Neural cell (in vitro differentiated cells): ENCODE data around the gene RPS15. TPM values are rescaled to one million over a fixed set of nuclear protein-coding genes. Genes with fewer than 3 reads are reported as not detected.

Experiments
- H2AFZ ChIP-seq: fragments of 200-600, 300-800 bp; sonication (generic), shearing (Covaris generic); 2 replicates; pipeline ENCODE4 v1.6.0; 2014; ENCODE audit warnings: low read depth, mild to moderate bottlenecking, antibody characterized with exemption, low read length, moderate library complexity
- H3F3A ChIP-seq: fragments of 200-600 bp; shearing (Covaris generic); 2 replicates; pipeline ENCODE4 v1.6.1; 2016; ENCODE audit warnings: mild to moderate bottlenecking, moderate library complexity, mixed read lengths, antibody characterized with exemption, low read length; ENCODE audit not compliant: insufficient read depth, poor library complexity, severe bottlenecking
- H3K27ac ChIP-seq: fragments of 200-600, 300-800 bp; sonication (generic), shearing (Covaris generic); 2 replicates; pipeline ENCODE4 v1.5.1; 2014; ENCODE audit warnings: mild to moderate bottlenecking, low read length, moderate library complexity
- H3K27me3 ChIP-seq: fragments of 300-800, 200-600 bp; sonication (generic), shearing (Covaris generic); 2 replicates; pipeline ENCODE4 v1.6.0; 2014; ENCODE audit warnings: mild to moderate bottlenecking, low read depth, low read length, moderate library complexity; ENCODE audit not compliant: insufficient read depth
- H3K36me3 ChIP-seq: fragments of 300-800, 200-600 bp; sonication (generic), shearing (Covaris generic); 2 replicates; pipeline ENCODE4 v1.5.1; 2014; ENCODE audit warnings: mild to moderate bottlenecking, antibody characterized with exemption, low read length, moderate library complexity; ENCODE audit not compliant: insufficient read depth
- H3K4me2 ChIP-seq: fragments of 300-800, 200-600 bp; sonication (generic), shearing (Covaris generic); 2 replicates; pipeline ENCODE4 v1.6.0; 2014; ENCODE audit warnings: mild to moderate bottlenecking, low read length
- H3K4me3 ChIP-seq: fragments of 300-800, 200-600 bp; sonication (generic), shearing (Covaris generic); 2 replicates; pipeline ENCODE4 v1.5.1; 2014; ENCODE audit warnings: mild to moderate bottlenecking, low read length, moderate library complexity
- H3K79me2 ChIP-seq: fragments of 200-600 bp; shearing (Covaris generic); replicated peaks from 2 replicates; pipeline ENCODE4 v1.6.0; 2014; ENCODE audit warnings: mild to moderate bottlenecking, low read length, moderate library complexity; ENCODE audit not compliant: insufficient read depth
- H3K9ac ChIP-seq: fragments of 300-800, 200-600 bp; sonication (generic), shearing (Covaris generic); 2 replicates; pipeline ENCODE4 v1.6.1; 2016; ENCODE audit warnings: mild to moderate bottlenecking, low read length, mixed read lengths
- H3K9me2 ChIP-seq: fragments of 200-600 bp; shearing (Covaris generic); 2 replicates; pipeline ENCODE4 v1.6.1; 2016; ENCODE audit warnings: mild to moderate bottlenecking, low read length, mixed read lengths; ENCODE audit not compliant: insufficient read depth
- H3K9me3 ChIP-seq: fragments of 200-600, 300-800 bp; sonication (generic), shearing (Covaris generic); 2 replicates; pipeline ENCODE4 v1.6.1; 2016; ENCODE audit warnings: mild to moderate bottlenecking, mixed run types, low read length, moderate library complexity, mixed read lengths
- H4K20me1 ChIP-seq: fragments of 200-600 bp; shearing (Covaris generic); 2 replicates; pipeline ENCODE4 v1.6.1; 2016; ENCODE audit warnings: mild to moderate bottlenecking, mixed run types; ENCODE audit not compliant: insufficient read depth
- EP300 ChIP-seq: fragments of 450-650 bp; conservative IDR thresholded peaks from 2 replicates; pipeline ENCODE4 v1.6.1; 2014; ENCODE audit warnings: antibody characterized with exemption, mild to moderate bottlenecking, moderate library complexity; ENCODE audit not compliant: poor library complexity, severe bottlenecking
- EZH2 ChIP-seq: fragments of 200-600, 300-800 bp; shearing (Covaris generic), sonication (generic); IDR thresholded peaks from 2 replicates; pipeline ENCODE4 v1.6.1; 2014; ENCODE audit warnings: antibody characterized with exemption, low read length, borderline replicate concordance, mild to moderate bottlenecking; ENCODE audit not compliant: insufficient read depth, poor library complexity, severe bottlenecking
- MXI1 ChIP-seq: fragments of 450-650 bp; conservative IDR thresholded peaks from 2 replicates; pipeline ENCODE4 v1.6.1; 2014; ENCODE audit warnings: antibody characterized with exemption, mild to moderate bottlenecking; ENCODE audit not compliant: poor library complexity, severe bottlenecking
- POLR2AphosphoS5 ChIP-seq: IDR thresholded peaks from 2 replicates; pipeline ENCODE4 v1.6.1; 2012
- RAD21 ChIP-seq: fragments of 450-650 bp; conservative IDR thresholded peaks from 2 replicates; pipeline ENCODE4 v1.6.1; 2014; ENCODE audit warnings: antibody characterized with exemption, mild to moderate bottlenecking, moderate library complexity
- REST ChIP-seq: IDR thresholded peaks from 2 replicates; pipeline ENCODE4 v1.6.1; 2012; ENCODE audit warnings: borderline replicate concordance
- SMC3 ChIP-seq: fragments of 450-650 bp; conservative IDR thresholded peaks from 2 replicates; pipeline ENCODE4 v1.6.1; 2014; ENCODE audit warnings: antibody characterized with exemption, mild to moderate bottlenecking, moderate library complexity; ENCODE audit not compliant: poor library complexity
- TAF1 ChIP-seq: IDR thresholded peaks from 2 replicates; pipeline ENCODE4 v1.6.1; 2012; ENCODE audit warnings: low read depth
- polyA plus RNA-seq: library from polyadenylated mRNA; depleted of rRNA; stranded (reverse); fragments of >200 nt; gene quantifications from 2 replicates; pipeline ENCODE4 v1.2.3, GENCODE V29; 2014
- TF ChIP-seq, protein P1 (sequence below): fragments of 450-650 bp; IDR thresholded peaks from 2 replicates; pipeline ENCODE4 v1.5.1; 2014; ENCODE audit warnings: antibody characterized with exemption, mild to moderate bottlenecking, moderate library complexity; ENCODE audit not compliant: poor library complexity, severe bottlenecking

RPS15 gene
- polyA plus RNA-seq, 1 donor from 2014 or later, result 591 TPM

DNA sequence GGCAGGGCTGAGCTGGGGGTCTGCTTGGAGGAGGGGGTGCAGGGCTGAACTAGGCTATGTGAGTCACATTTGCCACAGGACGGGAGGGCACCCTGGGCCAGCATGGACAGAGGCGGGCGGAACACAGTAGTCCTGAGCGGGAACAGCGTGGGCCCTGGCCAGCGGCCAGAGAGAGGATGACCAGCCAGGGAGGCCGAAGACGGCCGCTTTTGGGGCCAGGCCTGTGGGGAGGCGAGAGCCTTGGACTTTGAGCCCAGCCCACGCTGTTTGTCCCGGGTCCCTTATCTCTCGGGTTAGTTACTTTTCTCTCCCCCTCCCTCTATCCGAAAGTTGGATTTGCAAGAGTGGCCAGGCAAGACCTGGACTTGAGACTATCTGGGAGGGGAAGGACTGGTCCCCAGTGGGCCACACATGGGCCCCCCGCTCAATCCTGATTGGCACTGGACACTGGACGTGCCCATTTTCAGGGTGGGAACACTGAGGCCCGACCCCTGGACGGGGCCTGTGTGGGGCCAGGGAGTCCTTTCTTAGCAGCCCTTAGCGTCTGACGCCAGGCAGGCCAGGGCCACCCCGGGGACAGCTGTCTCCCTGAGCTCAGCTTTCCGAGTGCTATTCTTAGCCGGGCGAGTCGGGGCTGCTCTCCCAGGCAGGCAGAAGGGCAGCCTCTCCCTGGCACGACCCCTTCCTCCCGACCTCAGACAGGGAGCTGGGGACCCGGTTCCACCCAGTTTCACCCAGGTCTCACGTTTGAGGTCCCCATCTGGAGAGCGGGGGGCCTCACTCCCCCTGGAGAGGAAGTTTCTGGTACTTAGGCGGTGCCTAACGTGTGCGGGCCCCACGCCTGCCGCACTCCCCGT lies 37.7 kb upstream of the RPS15 start:
- Histone ChIP-seq H3K4me3 (peak overlapping the region; percentile 75), H3K36me3 (no peaks in the 10 kb centered on the region), H3K9me2 (no peaks in the 10 kb centered on the region), H3K9me3 (no peaks in the 10 kb centered on the region), H3K79me2 (no peaks in the 10 kb centered on the region), H3K9ac (peak overlapping the region; percentile 58), H3K4me2 (peak overlapping the region; percentile 25), H3F3A (no peaks in the 10 kb centered on the region), H3K27ac (no peak overlapping the region), H4K20me1 (no peaks in the 10 kb centered on the region), H2AFZ (no peak overlapping the region), H3K27me3 (no peaks in the 10 kb centered on the region)
- TF ChIP-seq EP300, result no peak

- Histone ChIP-seq H3K36me3 (no peaks in the 10 kb centered on the region), H3K9me2 (no peaks in the 10 kb centered on the region), H3F3A (no peaks in the 10 kb centered on the region), H4K20me1 (no peaks in the 10 kb centered on the region), H3K79me2 (no peaks in the 10 kb centered on the region), H2AFZ (peak within 1 kb of the TSS; percentile 21), H3K9ac (peak within 1 kb of the TSS; percentile 58), H3K9me3 (no peaks in the 10 kb centered on the region), H3K4me3 (peak within 1 kb of the TSS; percentile 75), H3K27ac (no peak within 1 kb of the TSS), H3K4me2 (peak within 1 kb of the TSS; percentile 25), H3K27me3 (no peaks in the 10 kb centered on the region)
- peak; percentile 41 for TF ChIP-seq SMC3
- peak; percentile 58 for TF ChIP-seq POLR2AphosphoS5
- TF ChIP-seq EZH2, result no peak
- no peak for TF ChIP-seq REST
- no peak for TF ChIP-seq TAF1
- TF ChIP-seq EP300, result peak; percentile 24
- peak; percentile 29 for TF ChIP-seq RAD21
- TF ChIP-seq MXI1, result peak; percentile 45
- TF ChIP-seq, protein P1, sequence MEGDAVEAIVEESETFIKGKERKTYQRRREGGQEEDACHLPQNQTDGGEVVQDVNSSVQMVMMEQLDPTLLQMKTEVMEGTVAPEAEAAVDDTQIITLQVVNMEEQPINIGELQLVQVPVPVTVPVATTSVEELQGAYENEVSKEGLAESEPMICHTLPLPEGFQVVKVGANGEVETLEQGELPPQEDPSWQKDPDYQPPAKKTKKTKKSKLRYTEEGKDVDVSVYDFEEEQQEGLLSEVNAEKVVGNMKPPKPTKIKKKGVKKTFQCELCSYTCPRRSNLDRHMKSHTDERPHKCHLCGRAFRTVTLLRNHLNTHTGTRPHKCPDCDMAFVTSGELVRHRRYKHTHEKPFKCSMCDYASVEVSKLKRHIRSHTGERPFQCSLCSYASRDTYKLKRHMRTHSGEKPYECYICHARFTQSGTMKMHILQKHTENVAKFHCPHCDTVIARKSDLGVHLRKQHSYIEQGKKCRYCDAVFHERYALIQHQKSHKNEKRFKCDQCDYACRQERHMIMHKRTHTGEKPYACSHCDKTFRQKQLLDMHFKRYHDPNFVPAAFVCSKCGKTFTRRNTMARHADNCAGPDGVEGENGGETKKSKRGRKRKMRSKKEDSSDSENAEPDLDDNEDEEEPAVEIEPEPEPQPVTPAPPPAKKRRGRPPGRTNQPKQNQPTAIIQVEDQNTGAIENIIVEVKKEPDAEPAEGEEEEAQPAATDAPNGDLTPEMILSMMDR, result peak; percentile 70
Measured at GRCh38 chr19:1401138-1401888, 36.9 kb upstream of the RPS15 start, which contains the start of gene GAMT. GAMT (minus strand) TSS chr19:1401542; CDS start chr19:1401476, 66 bp downstream.
